Effector CD4-positive, alpha-beta T cell (primary cell): Measurements from ENCODE around the gene DSCAM.

Experiments used
- DNase-seq: peaks from one replicate; pipeline ENCODE4 v3.0.0-alpha.2; 2020

The DSCAM gene

DNA sequence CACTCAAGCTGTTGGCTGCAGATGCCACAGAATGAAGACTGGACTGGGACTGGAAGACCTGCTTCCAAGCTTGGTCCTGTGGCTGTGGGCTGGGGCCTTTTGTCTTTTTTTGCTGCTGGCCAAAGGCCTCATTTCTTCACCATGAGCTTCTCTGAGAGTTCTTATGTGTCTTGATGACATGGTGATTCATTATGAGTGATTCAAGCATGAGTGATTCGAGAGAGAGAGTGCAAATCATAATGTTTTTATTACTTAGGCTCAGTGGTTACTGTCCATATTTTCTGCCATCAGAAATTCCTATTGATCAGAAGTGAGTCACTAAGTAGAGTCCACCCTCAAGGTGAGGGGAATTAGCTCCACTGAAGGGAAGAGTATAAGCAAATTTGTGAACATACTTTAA is 885.7 kb downstream of the DSCAM start:
- no peak for DNase-seq
